HepG2 (cell line): ENCODE results near the gene HPS4. TPM values are rescaled to one million over a fixed set of nuclear protein-coding genes. Genes with fewer than 3 reads are reported as not detected.

ENCODE experiments used
- ATAC-seq: fragments of 200-7000 bp; cut with Tn5 transposase; 3 replicates; pipeline ENCODE4 v1.9.1; 2020; ENCODE audit warnings: mild to moderate bottlenecking, moderate library complexity
- BruUV-seq: library from RNA; stranded (reverse); fragments of 400-500 nt; replicated peaks from 2 replicates; lab custom pipeline; 2021; lab: Mats Ljungman, UMichigan
- CTCF ChIA-PET: fragments of 300-600 bp; formaldehyde crosslinking; extraction: SDS; loops from one replicate; lab custom pipeline; 2021; ENCODE audit warnings: low total read pairs, inconsistent platforms, low intra/inter-chr PET ratio; lab: Yijun Ruan, JAX
- POLR2A ChIA-PET: fragments of 350-600 bp; sonication (Branson Sonifier 250); formaldehyde crosslinking; loops from one replicate; lab custom pipeline; 2020; ENCODE audit warnings: antibody characterized with exemption, inconsistent platforms; lab: Yijun Ruan, JAX
- DNase-seq: peaks from one replicate; pipeline ENCODE4 v3.0.0-alpha.2; 2015; ENCODE audit warnings: low spot score
- FAIRE-seq: peaks from 3 replicates; lab custom pipeline; 2011; peaks lifted over from hg19 to GRCh38; lab: Jason Lieb, UNC
- H2AFZ ChIP-seq: one replicate; pipeline ENCODE4 v1.6.1; 2011; ENCODE audit warnings: low read length, inconsistent platforms
- H3K27ac ChIP-seq: fragments of 300-600 bp; 3 replicates; pipeline ENCODE4 v1.8.0; 2011; ENCODE audit warnings: mixed run types, mild to moderate bottlenecking, mixed read lengths, low read length, inconsistent platforms; ENCODE audit not compliant: insufficient read depth; ENCODE audit errors: extremely low read length
- H3K27me3 ChIP-seq, 2 experiments: fragments of 200-600 bp in 1 of 2; 2 replicates in 1 of 2; 3 replicates in 1 of 2; pipeline versions ENCODE4 v1.6.0 to v1.8.0; 2011; ENCODE audit warnings: low read length in 2 of 2, mild to moderate bottlenecking in 2 of 2, moderate library complexity in 2 of 2, inconsistent platforms in 1 of 2; ENCODE audit not compliant: insufficient read depth in 2 of 2, control insufficient read depth in 1 of 2
- H3K36me3 ChIP-seq, 2 experiments: fragments of 200-600 bp in 1 of 2; replicated peaks in 1 of 2; 2 replicates in 1 of 2; 3 replicates in 1 of 2; pipeline versions ENCODE4 v1.5.1 to v1.8.0; 2011; ENCODE audit warnings: low read length in 2 of 2, inconsistent platforms in 1 of 2; ENCODE audit not compliant: insufficient read depth in 2 of 2, control insufficient read depth in 1 of 2
- H3K4me1 ChIP-seq: 2 replicates; pipeline ENCODE4 v1.5.1; 2012; ENCODE audit warnings: low read length, inconsistent platforms; ENCODE audit not compliant: insufficient read depth
- H3K4me2 ChIP-seq: 2 replicates; pipeline ENCODE4 v1.6.0; 2011; ENCODE audit warnings: low read depth, low read length, inconsistent platforms
- H3K4me3 ChIP-seq, 3 experiments: fragments of 200-600 bp in 1 of 3; sonication (generic), shearing (Covaris generic) in 1 of 3; replicated peaks in 1 of 3; 2 replicates each; pipeline ENCODE4 v1.5.1; 2011 to 2016; ENCODE audit warnings: low read length in 3 of 3, inconsistent platforms in 2 of 3, low read depth in 2 of 3, mild to moderate bottlenecking in 2 of 3, control low read depth in 1 of 3, mixed read lengths in 1 of 3; ENCODE audit not compliant: insufficient read depth in 1 of 3
- H3K79me2 ChIP-seq: one replicate; pipeline ENCODE4 v1.6.1; 2011; ENCODE audit warnings: low read length, inconsistent platforms; ENCODE audit not compliant: insufficient read depth
- H3K9ac ChIP-seq: 2 replicates; pipeline ENCODE4 v1.6.0; 2011; ENCODE audit warnings: mild to moderate bottlenecking, low read depth, low read length, inconsistent platforms; ENCODE audit not compliant: insufficient read depth
- H3K9me3 ChIP-seq: 2 replicates; pipeline ENCODE4 v1.5.1; 2012; ENCODE audit warnings: mild to moderate bottlenecking, low read length
- H4K20me1 ChIP-seq: 2 replicates; pipeline ENCODE4 v1.6.0; 2011; ENCODE audit warnings: inconsistent platforms, mild to moderate bottlenecking, low read length, moderate library complexity; ENCODE audit not compliant: insufficient read depth
- CCDC6 ChIP-seq: sonication (generic); formaldehyde crosslinking; IDR thresholded peaks from 2 replicates; pipeline ENCODE4 v1.8.1; 2022; ENCODE audit warnings: mild to moderate bottlenecking, missing genetic modification reagents, moderate library complexity
- HOXA7 ChIP-seq: sonication (generic); formaldehyde crosslinking; IDR thresholded peaks from 2 replicates; pipeline ENCODE4 v1.8.1; 2022; ENCODE audit warnings: mild to moderate bottlenecking, missing genetic modification reagents, moderate library complexity
- SMC3 ChIP-seq: IDR thresholded peaks from 2 replicates; pipeline ENCODE4 v1.6.1; 2011; ENCODE audit warnings: low read length, improper control_type of control experiment
- ZNF672 ChIP-seq: sonication (generic); formaldehyde crosslinking; IDR thresholded peaks from 2 replicates; pipeline ENCODE4 v1.8.1; 2022; ENCODE audit warnings: missing genetic modification reagents
- WGBS: methylation state at CpG from one replicate; pipeline ENCODE4 v1.1.6; 2017; ENCODE audit warnings: low lambda C conversion rate; 5-methylcytosine and 5-hydroxymethylcytosine counted together
- in situ Hi-C: cut with HindIII; loops from 2 replicates; pipeline ENCODE4 v1.10.0; 2017; ENCODE audit warnings: low pct_unique_long_range_greater_than_20kb; ENCODE audit not compliant: extremely low pct_ligation_motif_present
- intact Hi-C: fragments of 100-400 bp; cut with micrococcal nuclease; formaldehyde crosslinking; loops from one replicate; pipeline ENCODE4 v1.10.0; 2022; ENCODE audit not compliant: unreplicated experiment
- polyA plus RNA-seq, 8 experiments: library from polyadenylated mRNA; depleted of rRNA in 3 of 8; stranded (reverse) in 7 of 8; unstranded in 1 of 8; fragments of >200 nt; fragmentation: Illumina TruSeq in 4 of 8; extraction: Trizol in 4 of 8; gene quantifications; 2 replicates each; pipeline versions ENCODE4 v1.2.1 to v1.2.3, GENCODE V29; 2011 to 2016; ENCODE audit warnings: low read depth in 4 of 8, missing spikeins in 1 of 8, mixed read lengths in 1 of 8; ENCODE audit not compliant: insufficient read depth in 1 of 8
- total RNA-seq, 5 experiments: library from RNA; depleted of rRNA; stranded (reverse); fragments of >200 nt; fragmentation: Illumina TruSeq; extraction: Trizol; gene quantifications; 2 replicates each; pipeline ENCODE4 v1.2.3, GENCODE V29; 2016; ENCODE audit warnings: low read depth in 1 of 5

Gene HPS4
- total and polyA plus RNA-seq, 2 of the 13 experiments (the other 11 are each of a cell fraction or from before 2014, with no cell fraction given) = 27.4 to 34.0 TPM

DNA sequence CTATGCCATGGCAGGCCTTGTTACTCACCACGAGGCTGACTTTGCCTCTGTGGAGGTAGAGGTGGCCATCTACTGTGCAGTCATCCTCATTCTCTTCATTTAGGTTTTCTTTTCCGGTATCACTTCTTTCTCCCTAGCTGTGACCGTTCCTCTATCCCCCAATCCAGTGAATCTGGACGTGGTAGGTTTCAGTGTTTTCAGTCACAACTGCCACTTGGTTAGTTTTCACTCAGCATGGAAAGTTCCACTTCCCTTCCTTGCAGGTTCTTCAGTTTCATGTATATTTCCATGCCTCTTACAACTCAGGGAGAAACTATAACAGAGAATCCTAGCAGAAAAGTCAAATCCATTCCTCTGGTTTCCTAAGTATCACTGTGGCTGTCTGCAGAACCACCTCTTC, 1.9 kb downstream of the HPS4 start:
- Histone ChIP-seq H3K4me3 (no peak overlapping the region), H3K4me2 (peak overlapping the region; percentile 83), H3K9ac (peak overlapping the region; percentile 95; the same call in 1 of the 2 replicates), H3K79me2 (peaks cover 82% of the 10 kb centered on the region), H2AFZ (no peak overlapping the region), H3K27ac (peak overlapping the region; percentile 4), H3K27me3 (no peaks in the 10 kb centered on the region; a peak in 1 of 5 replicates), H3K36me3 (peaks cover 0 to 8% of the 10 kb centered on the region in 2 experiments; a peak in 2 of 5 replicates), H4K20me1 (no peaks in the 10 kb centered on the region), H3K9me3 (no peaks in the 10 kb centered on the region), H3K4me1 (peaks cover 82% of the 10 kb centered on the region)
- intact Hi-C loops = no loop called here
- no TSS peak for BruUV-seq
- POLR2A ChIA-PET = interaction anchor here (3.4 kb wide), 1 partner anchor 19 kb away, joined by 10 read pairs; no protein-coding TSS in a partner anchor
- in situ Hi-C loops = no loop called here
- 88% methylated on average over 4 of the region's 4 CpGs for WGBS
- TF ChIP-seq HOXA7 (CRISPR knock-in tag) (no peak), SMC3 (no peak), CCDC6 (CRISPR knock-in tag) (no peak)
- CTCF ChIA-PET = no interaction called here
- FAIRE-seq (no peak), DNase-seq (no peak), ATAC-seq (no peak)

DNA sequence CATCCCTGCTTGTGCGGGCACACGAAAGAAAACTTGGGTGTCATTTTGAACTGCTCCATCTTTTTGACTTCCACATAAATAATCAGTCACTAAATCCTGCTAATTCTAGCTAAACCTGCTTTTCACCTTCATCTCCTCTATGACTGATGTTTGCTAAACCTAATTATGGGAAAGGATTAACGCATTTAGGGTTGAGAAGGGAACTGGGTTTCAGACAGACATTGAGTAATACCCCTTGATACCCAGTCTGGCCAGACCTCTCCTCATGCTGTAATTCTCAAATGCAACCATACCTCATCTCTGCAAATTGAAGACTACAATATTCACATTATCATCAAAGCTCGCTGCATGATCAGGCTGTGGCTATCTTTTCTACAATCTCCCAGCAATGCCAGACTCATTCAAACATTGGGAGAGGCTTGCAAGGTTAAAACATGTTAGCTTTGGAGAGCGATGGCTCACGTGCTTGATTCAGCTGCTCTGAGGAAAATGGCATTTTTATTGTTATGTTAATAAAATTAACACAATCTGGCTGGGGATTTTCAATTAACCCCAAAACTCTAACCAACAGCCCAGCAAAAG, 2.4 kb downstream of the HPS4 start:
- Histone ChIP-seq H3K27me3 (no peaks in the 10 kb centered on the region; a peak in 1 of 5 replicates), H3K4me3 (peak overlapping the region in 1 of 3 experiments; percentile 61; a peak in 1 of 6 replicates), H3K4me2 (peak overlapping the region; percentile 83), H3K36me3 (peaks cover 0 to 13% of the 10 kb centered on the region in 2 experiments; a peak in 3 of 5 replicates), H3K79me2 (peaks cover 84% of the 10 kb centered on the region), H3K4me1 (peaks cover 83% of the 10 kb centered on the region), H3K9ac (peak overlapping the region; percentile 72), H4K20me1 (no peaks in the 10 kb centered on the region), H2AFZ (no peak overlapping the region), H3K9me3 (no peaks in the 10 kb centered on the region), H3K27ac (peak overlapping the region; percentile 95)
- in situ Hi-C loops = no loop called here
- intact Hi-C loops = no loop called here
- ATAC-seq (no peak), DNase-seq (no peak), FAIRE-seq (no peak)
- BruUV-seq = no TSS peak
- POLR2A ChIA-PET = interaction anchor here (0.6 to 1.0 kb wide), 2 partner anchors 8 to 31 kb away, joined by 3 read pairs; partner anchors contain the start of gene TFIP11
- WGBS = 78% methylated on average over 6 of the region's 6 CpGs
- TF ChIP-seq ZNF672 (CRISPR knock-in tag) = no peak
- CTCF ChIA-PET = no interaction called here
